Measurements from ENCODE around the gene ZBTB47.

Gene ZBTB47

GRCh38 chr3:42666577-42666998 is 13.1 kb downstream of the ZBTB47 start:
- no peak for FAIRE-seq

DNA sequence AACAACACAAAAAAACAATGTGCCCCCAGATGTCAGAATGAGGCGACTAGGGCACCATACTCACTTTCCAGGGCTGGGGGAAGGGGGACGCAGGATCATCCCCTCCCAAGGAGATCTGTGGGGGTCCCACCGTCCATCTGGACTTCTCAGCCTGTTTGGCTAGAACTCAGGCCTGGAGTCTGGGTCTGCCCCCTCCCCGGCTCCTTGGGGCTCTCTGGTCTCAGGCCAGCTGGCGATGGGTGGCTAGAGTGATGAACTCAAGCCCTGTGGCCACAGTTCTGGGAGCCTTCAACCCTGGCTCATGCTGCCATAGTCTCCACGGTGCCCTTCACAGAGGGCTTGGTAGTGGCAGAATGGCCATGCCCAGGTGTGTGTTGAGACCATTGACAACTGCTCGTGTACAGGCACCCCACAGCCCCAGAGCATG is 13.6 kb downstream of the ZBTB47 start:
- no peak for FAIRE-seq

DNA sequence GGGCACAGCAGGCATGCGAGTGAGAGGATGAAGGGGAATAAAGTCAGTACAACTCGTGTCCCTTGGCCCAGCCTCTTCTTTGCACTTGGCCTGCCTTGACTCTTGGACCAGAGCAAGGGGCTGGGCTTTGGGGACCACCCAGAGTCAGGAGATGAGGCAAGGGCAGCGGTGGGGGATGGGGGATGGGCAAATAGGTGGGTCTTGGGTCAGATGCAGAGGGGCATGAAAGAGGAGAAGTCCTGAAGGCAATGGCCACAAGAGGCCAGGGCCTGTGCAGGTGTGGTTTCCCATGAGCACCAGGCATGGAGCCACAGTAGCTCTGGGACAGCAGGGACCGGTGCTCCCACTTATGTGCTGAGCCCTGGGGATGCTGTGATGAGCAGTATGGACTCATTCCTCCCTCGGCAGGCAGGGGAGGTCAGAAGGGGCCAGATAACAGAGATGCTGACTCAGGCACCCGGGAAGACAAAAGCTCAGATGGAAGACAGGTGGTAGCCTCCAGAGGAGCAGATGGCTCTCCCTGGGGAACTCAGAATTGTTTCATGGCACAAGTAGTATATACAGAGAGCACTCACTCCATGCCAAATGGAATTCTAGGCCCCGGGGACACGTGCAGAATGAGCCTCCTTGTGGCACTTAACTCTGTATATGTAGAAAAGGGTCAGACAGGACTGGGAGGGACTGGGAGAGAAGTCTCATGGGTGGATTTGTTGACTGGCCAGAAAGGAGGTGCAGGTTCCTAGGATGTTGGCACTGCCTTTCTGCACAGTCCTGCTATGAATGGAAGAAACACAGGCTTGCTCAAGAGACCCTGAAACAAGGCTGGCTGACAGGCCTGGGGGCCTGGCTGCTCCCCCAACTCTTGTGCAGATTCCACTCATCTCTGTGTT is 14.3 kb downstream of the ZBTB47 start:
- FAIRE-seq, result no peak

GRCh38 chr3:42668413-42668760 is 14.9 kb downstream of the ZBTB47 start:
- FAIRE-seq, result no peak

DNA sequence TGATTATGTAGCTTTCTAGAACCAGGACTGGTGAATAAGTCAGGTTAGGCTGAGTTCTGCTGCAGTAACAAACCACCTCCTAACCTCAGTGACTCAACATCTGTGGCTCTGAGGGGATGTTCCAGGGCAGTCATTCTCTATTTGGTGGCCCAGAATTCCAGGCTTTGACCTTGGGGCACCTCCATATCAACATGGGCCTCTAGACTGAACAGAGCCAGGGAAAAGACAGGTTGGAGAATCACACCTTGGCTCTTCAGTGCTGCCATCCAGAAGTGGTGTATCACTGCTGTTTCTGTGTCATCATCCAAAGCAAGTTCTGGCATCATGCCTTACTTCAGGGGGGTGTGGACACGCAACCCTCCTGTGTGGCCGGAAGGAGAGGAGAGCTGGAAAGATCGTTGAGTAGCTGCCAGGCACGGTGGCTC is 15.3 kb downstream of the ZBTB47 start:
- FAIRE-seq, result no peak

DNA sequence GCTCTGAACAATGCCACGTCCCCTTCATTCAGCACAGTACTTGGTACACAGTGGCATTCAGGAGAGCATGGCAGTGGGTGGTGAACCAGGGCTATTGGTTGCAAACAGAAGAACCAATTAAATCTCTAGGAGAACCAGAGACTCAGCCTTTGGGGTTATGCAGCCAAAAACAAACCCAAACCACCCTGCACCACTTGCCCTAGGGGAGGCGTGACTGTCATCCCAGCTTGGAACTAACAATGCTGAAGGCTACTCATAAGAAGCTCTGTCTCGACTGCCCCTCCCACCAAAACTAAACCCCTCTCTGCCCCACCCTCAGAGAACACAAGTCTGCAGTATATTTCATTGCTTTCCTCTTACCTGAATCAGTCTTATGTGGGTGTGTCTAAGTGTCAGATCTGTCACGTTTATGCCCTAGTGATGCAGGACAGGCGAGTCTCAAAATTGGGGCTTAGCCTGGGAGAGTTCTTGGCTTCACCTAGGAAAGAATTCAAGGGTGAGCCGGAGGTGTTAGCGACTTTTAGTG is 16.6 kb downstream of the ZBTB47 start:
- FAIRE-seq, result no peak

DNA sequence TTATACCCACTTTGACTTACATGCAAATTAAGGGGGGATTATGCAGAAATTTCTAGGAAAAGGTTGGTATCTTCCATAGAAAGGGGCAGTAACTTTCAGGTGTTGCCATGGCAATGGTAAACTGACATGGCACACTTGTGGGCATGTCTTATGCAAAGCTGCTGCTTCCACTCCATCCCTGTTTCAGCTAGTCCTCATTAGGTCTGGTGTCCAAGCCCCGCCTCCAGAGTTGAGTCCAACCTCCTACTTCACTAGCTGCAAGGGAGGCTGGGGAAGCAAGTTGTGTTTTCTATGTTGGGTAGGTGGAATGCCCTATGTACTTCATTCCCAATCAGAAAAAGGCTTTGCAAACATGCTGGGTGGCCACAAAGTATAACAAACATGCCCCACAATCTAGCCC is 17.2 kb downstream of the ZBTB47 start:
- FAIRE-seq, result no peak

- FAIRE-seq, result no peak
Measured at GRCh38 chr3:42672515-42672914, 19.0 kb downstream of the ZBTB47 start.

GRCh38 chr3:42673082-42673481 is 19.6 kb downstream of the ZBTB47 start:
- FAIRE-seq, result no peak

GRCh38 chr3:42674146-42674545 is 20.6 kb downstream of the ZBTB47 start:
- FAIRE-seq, result no peak

DNA sequence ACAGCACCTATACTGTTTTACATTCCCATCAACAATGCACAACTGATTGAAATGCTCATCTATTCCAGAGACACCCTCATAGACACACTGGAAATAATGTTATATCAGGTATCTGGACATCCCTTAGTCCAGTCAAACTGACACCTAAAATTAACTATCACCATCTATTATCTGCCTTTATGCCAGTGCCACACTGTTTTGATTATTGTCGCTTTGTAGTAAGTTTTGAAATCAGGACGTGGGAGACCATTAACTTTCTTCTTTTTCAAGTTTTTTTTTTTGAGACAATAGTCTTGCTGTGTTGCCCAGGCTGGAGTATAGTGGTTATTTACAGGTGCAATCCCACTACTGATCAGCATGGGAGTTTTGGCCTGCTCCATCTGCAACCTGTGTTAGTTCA is 22.4 kb downstream of the ZBTB47 start:
- no peak for FAIRE-seq

DNA sequence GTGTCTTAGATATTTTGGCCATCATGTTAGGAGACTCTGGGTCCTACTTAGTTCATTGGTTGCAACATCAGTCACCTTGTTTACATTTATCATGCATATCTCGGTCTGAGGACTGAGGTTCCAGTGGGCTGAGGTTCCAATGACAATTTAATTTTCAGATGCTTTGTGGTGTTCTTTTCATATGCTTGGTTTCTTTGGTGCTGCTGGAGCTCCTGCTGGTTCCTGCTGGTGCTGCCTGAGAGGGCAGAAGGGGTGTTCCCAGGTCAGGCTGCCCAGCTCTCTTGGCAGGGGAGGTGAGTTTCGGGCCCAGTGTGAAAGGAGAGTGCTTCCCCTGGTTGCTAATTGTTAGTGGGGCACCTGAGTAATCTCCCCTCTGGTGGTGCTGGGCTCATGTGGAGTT is 24.9 kb downstream of the ZBTB47 start:
- FAIRE-seq, result no peak

- no peak for FAIRE-seq
Measured at GRCh38 chr3:42680271-42680670, 26.8 kb downstream of the ZBTB47 start.

DNA sequence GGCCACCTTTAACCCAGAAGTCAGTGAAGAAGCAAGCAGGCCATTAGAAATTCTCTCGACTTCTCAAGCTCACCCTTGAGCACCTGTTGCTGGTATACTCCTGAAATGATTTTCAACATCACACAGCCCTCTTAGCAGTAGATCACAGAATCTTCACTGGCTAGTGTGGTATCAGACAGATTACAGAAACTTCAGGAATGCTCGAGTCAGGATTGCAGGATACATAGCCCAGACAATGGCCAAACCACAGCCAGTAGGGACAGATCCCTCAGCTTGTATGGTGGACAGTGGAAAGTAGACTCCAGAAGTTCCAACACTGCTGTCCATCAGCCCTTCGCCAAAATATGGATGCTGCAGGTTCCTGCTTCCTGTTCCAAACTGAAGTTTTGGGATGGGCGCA is 27.3 kb downstream of the ZBTB47 start:
- no peak for FAIRE-seq

- no peak for FAIRE-seq
Measured at GRCh38 chr3:42681361-42682038, 28.0 kb downstream of the ZBTB47 start.

- no peak for FAIRE-seq
Measured at GRCh38 chr3:42682301-42683070, 29.0 kb downstream of the ZBTB47 start.

GRCh38 chr3:42683875-42684598 is 30.5 kb downstream of the ZBTB47 start:
- FAIRE-seq, result no peak

DNA sequence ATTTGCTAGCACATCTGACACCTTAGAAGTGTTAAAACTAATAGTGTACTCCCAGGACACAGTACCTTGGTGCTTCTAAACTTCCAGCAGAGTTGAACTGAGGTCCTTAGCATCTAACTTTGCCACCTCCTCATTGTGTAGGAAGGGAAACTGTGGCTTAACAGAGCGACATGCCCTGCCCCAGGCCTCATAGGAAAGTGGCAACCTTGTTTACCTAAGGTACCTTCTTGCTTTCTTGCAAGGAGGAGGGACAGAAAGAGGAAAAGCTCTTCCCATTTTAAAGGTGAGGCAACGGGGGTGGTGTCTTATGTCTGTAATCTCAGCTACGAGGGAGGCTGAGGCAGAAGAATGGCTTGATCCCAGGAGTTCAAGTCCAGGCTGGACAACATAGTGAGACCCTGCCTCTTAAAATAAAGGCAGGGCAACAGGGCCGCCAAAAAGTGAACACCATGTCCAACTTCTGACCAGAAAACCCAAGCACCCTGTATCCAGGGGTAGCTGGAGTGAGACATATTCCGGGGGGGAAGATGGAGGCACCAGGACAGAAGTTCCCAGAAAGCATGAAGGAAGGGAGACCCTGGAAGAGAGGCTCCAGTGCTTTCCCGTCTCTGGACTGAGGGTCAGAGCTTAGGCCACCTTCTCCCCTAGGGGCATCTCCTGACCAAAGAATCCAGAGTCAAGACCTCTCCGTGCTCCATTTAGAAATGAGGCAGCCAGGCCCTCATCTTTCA is 31.3 kb downstream of the ZBTB47 start:
- FAIRE-seq, result no peak

DNA sequence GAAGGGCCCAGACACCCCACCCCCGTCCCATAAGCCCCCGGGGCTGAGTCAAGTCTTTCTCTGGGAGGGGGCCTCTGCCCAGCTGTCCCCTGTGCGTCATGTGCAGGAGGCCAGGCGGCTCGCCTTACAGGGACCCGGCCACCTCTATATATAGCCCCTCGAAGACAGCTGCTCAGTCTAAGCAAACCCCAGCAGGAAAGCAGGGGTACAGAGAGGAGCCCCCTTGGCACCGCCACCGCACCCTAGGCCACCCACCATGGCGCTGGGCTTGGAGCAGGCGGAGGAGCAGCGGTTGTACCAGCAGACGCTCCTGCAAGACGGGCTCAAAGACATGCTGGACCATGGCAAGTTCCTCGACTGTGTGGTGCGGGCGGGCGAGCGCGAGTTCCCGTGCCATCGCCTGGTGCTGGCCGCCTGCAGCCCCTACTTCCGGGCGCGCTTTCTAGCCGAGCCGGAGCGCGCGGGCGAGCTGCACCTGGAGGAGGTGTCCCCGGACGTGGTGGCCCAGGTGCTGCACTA is 31.9 kb downstream of the ZBTB47 start, which contains the start of gene KLHL40:
Gene KLHL40, plus strand, starts transcription at position 175 of the 519 bp plus-strand sequence. Its CDS starts 82 bp downstream, at position 257.
- no peak for FAIRE-seq

- no peak for FAIRE-seq
Measured at GRCh38 chr3:42685891-42686820, 32.7 kb downstream of the ZBTB47 start.
